ENCODE data around the gene APCDD1L.

DNA sequence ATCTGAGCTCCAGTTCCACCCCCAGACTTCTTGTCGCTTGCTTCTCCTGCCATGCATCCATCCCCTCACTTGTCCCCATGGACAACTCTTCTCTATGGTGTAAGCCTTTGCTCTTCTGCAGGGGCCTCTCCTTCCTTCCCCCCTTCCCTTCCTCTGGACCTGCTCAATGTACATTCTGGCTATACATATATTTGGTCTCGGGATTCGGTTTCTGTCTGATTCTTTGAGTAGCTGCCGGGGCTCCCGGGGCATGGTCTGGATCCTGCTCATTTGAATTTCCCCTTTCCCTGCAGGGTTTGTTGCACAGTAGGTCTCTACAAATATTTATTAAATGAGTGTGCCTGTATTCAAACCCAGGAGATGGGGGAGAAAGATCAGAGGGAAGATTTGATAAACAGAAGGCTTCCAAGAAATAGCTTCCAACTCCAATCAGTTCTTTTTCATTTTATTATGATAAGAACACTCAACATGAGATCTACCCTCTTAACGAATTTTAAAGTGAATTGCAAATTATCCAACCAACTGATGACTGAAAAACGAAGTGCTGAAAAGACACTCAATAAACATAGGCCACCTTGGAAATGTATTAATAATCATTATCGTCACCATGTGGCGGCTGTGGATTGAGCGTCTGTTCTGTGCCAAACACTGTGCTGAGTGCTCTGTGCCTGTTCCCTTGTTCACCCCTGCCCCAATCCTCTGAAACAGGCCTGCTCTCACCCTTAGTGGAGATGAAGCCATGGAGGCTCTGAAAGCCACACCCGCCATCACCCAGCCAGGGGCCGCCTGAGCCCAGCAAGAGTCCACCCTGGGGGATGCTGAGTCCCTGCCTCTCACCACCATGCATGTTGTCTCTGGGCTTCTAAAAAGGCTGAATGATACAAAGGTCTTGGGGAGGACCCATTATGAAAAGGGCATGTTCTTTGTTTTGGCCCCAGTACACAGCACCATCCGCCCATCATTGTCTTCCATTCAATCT is 34.3 kb upstream of the APCDD1L start:
- TF ChIP-seq POLR2A (IDR thresholded peaks at IDR 0.05) = no peak
- TF ChIP-seq, protein P1, sequence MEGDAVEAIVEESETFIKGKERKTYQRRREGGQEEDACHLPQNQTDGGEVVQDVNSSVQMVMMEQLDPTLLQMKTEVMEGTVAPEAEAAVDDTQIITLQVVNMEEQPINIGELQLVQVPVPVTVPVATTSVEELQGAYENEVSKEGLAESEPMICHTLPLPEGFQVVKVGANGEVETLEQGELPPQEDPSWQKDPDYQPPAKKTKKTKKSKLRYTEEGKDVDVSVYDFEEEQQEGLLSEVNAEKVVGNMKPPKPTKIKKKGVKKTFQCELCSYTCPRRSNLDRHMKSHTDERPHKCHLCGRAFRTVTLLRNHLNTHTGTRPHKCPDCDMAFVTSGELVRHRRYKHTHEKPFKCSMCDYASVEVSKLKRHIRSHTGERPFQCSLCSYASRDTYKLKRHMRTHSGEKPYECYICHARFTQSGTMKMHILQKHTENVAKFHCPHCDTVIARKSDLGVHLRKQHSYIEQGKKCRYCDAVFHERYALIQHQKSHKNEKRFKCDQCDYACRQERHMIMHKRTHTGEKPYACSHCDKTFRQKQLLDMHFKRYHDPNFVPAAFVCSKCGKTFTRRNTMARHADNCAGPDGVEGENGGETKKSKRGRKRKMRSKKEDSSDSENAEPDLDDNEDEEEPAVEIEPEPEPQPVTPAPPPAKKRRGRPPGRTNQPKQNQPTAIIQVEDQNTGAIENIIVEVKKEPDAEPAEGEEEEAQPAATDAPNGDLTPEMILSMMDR (IDR thresholded peaks at IDR 0.05) = no peak

All from esophagus squamous epithelium (tissue), 4 donors.